Adrenal gland (tissue), 5 donors: Measurements from ENCODE around the gene MADD.

Source experiments
- POLR2A ChIP-seq, 2 donors: fragments of 450-650 bp; IDR thresholded peaks; one replicate each; pipeline ENCODE4 v1.6.1; 2017; ENCODE audit warnings: antibody characterized with exemption in 2 of 2, mild to moderate bottlenecking in 2 of 2, moderate library complexity in 1 of 2
- TF ChIP-seq, protein P1 (sequence below), 6 experiments: fragments of 450-650 bp in 4 of 6; fragments of 200-600 bp in 2 of 6; sonication (generic) in 1 of 6; IDR thresholded peaks; 1 replicate in 5 of 6; 2 replicates in 1 of 6; pipeline versions ENCODE4 v1.5.1 to v1.8.0; 2016 to 2021; ENCODE audit warnings: antibody characterized with exemption in 6 of 6, mild to moderate bottlenecking in 2 of 6, moderate library complexity in 1 of 6
- donor health status: DM: no; HTN: no; CAD: no.

DNA sequence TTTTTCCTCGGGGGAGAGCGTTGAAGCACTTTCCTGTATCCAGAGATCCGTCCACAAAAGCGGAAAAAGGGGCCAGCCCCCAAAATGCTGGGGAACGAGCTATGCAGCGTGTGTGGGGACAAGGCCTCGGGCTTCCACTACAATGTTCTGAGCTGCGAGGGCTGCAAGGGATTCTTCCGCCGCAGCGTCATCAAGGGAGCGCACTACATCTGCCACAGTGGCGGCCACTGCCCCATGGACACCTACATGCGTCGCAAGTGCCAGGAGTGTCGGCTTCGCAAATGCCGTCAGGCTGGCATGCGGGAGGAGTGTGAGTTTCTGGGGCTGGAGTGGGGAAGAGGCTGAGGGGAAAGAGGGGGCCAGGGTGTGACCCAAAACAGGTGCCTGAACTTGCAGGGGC is 9.6 kb upstream of the MADD start:
- no peak for TF ChIP-seq POLR2A (IDR thresholded peaks at IDR 0.05)
- TF ChIP-seq, protein P1, sequence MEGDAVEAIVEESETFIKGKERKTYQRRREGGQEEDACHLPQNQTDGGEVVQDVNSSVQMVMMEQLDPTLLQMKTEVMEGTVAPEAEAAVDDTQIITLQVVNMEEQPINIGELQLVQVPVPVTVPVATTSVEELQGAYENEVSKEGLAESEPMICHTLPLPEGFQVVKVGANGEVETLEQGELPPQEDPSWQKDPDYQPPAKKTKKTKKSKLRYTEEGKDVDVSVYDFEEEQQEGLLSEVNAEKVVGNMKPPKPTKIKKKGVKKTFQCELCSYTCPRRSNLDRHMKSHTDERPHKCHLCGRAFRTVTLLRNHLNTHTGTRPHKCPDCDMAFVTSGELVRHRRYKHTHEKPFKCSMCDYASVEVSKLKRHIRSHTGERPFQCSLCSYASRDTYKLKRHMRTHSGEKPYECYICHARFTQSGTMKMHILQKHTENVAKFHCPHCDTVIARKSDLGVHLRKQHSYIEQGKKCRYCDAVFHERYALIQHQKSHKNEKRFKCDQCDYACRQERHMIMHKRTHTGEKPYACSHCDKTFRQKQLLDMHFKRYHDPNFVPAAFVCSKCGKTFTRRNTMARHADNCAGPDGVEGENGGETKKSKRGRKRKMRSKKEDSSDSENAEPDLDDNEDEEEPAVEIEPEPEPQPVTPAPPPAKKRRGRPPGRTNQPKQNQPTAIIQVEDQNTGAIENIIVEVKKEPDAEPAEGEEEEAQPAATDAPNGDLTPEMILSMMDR (IDR thresholded peaks at IDR 0.05), result no peak
